ENCODE data around the gene MIPOL1.

The MIPOL1 gene

GRCh38 chr14:37587131-37587803, 389.5 kb downstream of the MIPOL1 start:
- no peak for DNase-seq (ENCODE audit: low spot score)

- no peak for DNase-seq (ENCODE audit: low spot score)
Measured at GRCh38 chr14:37587881-37588666, 390.3 kb downstream of the MIPOL1 start.

DNA sequence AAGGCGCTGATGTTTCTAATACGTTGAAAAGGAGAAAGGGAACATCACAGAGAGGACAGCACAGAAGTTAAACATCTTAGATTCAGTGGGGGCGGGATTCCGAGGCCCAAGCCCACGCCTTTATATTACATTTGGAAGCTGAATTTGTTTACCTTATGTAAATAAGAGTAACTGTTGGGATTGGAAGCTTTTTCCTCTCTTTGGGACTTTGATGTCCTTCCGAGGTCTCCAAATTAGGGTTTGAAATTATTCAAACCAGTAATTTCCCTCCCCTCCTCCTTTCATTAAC, 390.9 kb downstream of the MIPOL1 start:
- no peak for DNase-seq (ENCODE audit: low spot score)

DNA sequence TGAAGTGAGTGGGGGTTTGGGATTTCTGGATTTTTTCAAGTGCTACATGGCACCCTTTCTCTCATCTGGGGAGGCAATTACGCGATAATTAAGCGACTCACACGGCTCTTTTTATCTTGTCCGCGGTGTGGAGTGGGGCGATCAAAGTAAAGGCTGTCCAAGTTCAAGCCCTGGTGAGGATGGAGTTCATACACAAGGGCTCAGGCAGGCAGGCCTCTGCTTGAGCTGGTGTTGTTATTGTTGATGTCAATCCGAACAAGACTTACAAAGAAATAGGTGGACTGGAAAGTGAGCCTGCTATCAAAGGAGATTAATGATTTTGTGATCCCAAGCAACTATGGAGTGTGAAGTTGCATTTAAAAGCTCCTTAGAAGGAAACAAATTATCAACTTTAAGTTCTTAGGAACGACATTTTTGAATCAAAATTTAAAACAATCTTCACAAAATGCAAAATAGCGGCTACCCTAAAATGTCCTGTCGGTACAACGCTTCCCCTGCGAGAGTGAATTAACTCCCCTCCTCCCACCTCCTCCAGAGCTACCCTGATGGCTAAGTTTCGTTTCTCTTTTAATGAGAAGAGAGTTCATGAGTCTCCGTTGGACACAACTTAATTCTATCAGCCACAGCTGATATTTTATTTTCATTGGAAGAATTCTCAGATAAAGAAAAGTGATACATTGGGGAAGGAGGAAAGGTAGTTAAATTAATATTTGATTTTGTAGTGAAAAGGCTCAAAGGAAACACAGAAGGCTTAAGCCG, 391.4 kb downstream of the MIPOL1 start:
- no peak for DNase-seq (ENCODE audit: low spot score)

DNA sequence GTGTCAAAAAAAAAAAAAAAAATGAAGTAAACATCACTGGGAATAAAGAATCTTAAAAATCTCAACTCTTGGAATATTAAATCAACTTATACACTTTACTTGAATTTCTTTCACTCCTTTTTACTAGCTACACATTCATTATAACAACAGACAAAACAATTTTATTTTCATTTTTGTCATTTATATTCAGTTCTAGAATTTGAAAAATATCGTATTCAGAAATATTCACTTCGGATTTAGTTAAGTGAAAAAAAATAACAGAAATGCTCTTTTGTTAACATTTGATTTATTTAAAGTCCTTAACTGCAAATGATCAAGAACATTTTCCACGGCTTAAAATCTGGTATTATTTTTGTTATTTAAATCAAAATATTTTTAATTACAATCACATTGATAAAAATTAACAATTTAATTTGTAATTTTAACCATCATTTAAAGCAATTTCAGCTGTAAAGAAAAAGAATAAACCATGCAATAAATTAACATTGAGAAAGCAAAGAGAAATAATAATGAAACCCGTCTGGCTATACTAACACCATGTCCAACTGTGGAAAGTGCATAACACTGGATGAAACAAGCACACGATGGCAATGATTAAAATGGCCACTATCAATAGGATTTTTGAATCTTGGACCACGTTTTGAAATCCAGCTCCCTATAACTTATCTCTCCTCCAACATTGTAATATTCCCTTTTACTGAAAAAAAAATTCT, 392.1 kb downstream of the MIPOL1 start:
- no peak for DNase-seq (ENCODE audit: low spot score)

DNA sequence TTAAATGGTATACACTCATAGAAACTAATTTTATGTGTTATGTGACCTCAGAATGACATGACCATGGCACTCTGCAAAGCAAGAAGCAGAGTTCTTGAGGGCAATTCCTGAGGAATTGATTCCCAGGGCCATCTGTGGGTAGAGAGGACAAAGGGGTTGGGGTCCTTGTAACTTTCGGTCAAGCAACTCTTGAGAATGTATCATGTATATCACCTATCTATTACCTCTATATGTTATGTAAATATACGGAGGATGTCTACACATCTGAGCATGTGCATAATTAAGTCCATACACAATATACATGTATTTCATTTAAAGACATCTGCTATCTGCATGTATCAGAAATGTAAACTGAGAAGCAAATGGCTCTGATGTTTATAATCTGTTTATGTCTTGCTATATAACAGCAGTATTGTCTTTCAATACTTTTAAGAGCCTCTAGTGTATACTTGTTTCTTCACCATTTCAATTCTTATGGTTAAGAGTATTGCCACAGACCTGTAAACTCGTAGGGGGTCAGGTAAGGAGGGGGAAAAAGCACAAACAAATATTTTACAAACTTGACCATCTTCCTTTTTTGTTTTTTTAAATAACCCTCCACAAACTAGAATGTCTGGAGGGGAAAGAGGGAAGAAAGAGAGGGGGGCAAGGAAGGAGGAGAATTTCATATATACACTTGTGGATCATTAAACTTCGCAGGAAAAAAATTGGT, 392.8 kb downstream of the MIPOL1 start:
- DNase-seq (ENCODE audit: low spot score): no peak

- DNase-seq (ENCODE audit: low spot score): no peak
Measured at GRCh38 chr14:37591311-37591940, 393.7 kb downstream of the MIPOL1 start.

DNA sequence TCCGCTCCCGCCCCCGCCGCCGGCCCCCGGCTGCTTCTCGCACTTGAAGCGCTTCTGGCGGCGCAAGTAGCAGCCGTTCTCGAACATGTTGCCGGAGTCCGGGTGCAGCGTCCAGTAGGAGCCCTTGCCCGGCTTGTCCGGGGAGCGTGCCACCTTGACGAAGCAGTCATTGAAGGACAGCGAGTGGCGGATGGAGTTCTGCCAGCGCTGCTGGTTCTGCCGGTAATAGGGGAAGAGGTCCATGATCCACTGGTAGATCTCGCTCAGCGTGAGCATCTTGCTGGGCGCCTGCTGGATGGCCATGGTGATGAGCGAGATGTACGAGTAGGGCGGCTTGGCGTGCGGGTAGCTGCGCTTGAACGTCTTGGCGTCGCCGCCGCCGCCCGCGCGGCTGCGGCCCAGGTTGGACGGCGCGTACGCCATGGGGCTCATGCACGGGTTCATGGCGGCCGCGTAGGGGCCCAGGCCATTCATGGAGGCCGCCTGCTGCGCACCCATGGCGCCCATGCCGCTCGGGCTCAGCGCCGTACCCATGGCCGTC, 394.3 kb downstream of the MIPOL1 start:
- no peak for DNase-seq (ENCODE audit: low spot score)

- DNase-seq (ENCODE audit: low spot score): no peak
Measured at GRCh38 chr14:37592482-37593408, 395.0 kb downstream of the MIPOL1 start.

- DNase-seq (ENCODE audit: low spot score): no peak
Measured at GRCh38 chr14:37593511-37594237, 395.9 kb downstream of the MIPOL1 start.

GRCh38 chr14:37594238-37594970, 396.7 kb downstream of the MIPOL1 start:
- peak; percentile 79 for DNase-seq (ENCODE audit: low spot score)

DNA sequence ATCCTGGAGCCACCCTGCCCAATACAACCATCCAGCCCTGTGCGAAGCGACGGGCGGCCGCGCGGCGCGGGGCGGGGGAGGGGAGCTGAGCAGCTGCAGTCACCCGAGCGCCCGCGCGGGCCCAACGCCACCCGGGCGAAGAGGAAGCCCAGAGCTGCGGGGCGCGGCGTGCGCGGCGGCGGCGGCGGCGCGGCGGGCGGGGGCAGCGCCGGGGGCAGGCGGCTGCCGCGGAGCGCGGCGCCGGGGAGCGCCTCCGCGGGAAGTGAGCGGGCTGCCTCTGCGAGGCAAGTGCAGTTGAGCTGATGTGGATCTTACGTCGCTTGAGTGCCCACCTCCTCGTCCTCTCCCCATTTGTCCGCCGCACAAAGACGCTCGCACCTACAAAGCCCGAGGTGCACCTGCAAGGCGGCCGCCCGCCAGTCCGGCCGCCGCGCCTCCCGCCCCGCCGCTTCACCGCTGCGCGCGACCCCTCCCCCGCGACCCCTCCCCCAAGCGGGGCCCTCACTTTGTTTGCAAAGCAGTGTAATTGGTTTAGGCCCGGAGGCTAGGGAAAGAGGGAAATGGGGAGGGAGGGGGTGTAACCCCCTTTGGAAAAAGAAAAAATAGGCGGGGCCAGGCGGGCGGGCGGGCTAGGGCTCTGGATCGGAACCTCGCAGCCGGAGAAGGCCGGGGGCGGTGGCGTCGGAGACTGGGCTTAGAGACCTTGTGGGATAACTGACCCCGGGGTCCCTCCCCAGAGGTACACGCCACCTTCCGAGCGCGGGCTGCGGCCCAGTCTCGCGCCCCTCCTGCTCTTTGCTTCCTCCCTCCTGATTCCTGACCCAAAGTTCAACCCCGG, 397.5 kb downstream of the MIPOL1 start, which contains the start of the genes FOXA1 and TTC6:
TSS of gene FOXA1 (minus strand) at position 279 of the 838 bp plus-strand sequence. CDS start at position 2, 277 bp downstream.
TSS of gene TTC6 (plus strand) at position 659 of the 838 bp plus-strand sequence. CDS start 26,436 bp downstream, outside the sequence.
- DNase-seq (ENCODE audit: low spot score): peak; percentile 71

DNA sequence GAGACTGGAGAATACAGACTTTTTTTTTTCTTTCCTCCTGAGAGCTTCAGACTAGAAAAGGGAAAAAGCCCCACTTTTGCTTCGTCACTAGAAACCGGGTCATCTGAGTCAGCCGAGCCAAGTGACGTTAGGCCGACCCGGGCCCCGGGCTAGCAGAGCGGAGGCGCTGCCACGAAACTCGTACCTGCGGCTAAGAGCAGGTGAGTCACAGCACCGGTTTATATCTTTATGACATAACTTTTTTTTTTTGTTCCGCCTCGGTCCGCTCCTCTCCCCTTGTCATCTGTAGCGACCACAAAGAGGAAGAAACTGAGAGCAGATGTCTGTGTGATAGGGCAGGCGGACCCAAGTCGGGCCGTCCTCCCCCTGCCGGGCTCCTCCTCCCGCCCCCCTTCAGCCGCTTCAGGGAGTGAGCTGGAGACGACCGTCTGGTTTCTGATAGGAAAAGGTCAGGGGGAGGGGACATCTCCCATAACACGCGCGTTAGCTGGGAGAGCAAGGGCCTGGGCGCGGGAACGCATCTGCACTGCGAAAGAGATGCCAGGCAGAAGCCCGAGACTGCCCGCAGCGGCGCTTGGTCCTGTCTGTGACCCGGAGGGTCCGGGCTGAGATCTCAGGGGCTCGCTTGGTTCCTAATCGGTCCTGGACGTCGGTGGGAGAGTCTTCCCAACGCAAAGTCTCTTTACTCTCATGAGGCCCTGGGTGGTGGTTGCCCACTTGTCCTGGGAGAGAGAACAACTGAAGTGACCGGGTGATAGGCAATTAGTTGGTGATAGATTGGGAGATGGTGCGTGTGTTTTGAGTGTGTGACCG, 398.3 kb downstream of the MIPOL1 start:
- peak; percentile 81 for DNase-seq (ENCODE audit: low spot score)

GRCh38 chr14:37596790-37597472, 399.2 kb downstream of the MIPOL1 start:
- DNase-seq (ENCODE audit: low spot score): no peak

DNA sequence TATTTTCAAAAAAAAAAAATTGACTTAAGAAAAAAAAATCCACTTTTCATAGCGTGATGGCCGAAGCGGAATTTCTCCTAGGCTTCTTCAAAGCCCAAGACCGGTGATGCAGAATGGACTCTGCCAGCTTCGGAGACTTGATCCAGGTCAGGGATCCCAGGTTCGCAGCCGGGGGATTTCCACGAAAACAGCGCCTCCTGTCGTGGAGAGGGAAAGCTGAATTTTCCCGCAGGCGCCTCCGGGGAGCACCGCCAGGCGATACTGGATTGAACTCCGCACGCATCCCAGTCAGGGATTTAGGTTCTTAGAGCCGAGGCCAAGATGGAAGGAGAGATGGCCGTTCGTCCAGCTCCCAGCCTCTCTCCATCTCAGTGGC, 399.8 kb downstream of the MIPOL1 start:
- no peak for DNase-seq (ENCODE audit: low spot score)
